ENCODE measurements around the gene TPPP2. TPM values are rescaled to one million over a fixed set of nuclear protein-coding genes. Genes with fewer than 3 reads are reported as not detected.
A peak's percentile ranks its signal among the peaks of the same experiment; 100 is the strongest.

Gene TPPP2
- total RNA-seq, 1 donor from 2014 or later: not detected

DNA sequence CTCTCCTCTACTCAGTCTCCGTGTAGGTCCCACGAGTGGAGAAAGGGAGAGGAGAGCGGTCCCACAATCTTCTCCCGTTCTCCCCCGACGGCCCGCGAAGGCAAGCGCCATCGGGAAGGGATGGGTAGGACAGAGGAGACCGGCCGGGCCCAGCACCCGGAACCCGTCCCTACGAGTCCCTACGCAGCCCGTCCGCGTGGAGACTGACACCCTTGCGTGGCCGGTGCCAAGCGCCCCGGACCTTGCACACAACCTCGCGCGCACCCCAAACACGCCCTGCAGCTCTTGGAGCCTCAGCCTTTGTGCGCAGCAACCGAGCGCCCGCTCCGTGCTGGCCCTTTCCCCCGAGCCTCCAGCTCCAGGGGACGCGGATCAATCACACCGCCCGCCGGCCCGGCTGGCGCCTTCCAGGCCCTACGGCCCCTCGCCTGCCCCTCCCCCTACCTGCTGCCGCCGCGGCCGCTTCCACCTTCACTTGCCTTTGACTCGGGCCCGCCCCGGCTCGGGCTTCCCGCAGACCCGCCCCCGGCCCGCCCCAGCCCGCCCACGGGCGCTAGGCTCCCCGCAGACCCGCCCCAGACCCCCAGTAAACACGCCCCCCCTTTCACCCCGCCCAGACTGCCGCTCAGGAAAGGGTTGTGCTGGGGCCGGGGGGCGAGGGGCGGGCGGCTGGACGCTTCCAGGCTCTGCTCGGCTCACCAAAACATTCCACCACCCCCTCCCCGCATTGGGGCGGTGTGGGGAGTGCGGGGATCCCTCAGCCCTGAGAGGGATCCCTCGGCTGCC is 5.2 kb upstream of the TPPP2 start, which contains the start of gene NDRG2:
Gene NDRG2, minus strand, starts transcription at position 477 of the 786 bp plus-strand sequence. CDS start 1,746 bp downstream, outside the sequence.
- intact Hi-C loops (cut with DNase I): loop anchor here (5.0 kb wide), 1 partner anchor 78 kb away; the partner anchor contains the start of gene TMEM253

DNA sequence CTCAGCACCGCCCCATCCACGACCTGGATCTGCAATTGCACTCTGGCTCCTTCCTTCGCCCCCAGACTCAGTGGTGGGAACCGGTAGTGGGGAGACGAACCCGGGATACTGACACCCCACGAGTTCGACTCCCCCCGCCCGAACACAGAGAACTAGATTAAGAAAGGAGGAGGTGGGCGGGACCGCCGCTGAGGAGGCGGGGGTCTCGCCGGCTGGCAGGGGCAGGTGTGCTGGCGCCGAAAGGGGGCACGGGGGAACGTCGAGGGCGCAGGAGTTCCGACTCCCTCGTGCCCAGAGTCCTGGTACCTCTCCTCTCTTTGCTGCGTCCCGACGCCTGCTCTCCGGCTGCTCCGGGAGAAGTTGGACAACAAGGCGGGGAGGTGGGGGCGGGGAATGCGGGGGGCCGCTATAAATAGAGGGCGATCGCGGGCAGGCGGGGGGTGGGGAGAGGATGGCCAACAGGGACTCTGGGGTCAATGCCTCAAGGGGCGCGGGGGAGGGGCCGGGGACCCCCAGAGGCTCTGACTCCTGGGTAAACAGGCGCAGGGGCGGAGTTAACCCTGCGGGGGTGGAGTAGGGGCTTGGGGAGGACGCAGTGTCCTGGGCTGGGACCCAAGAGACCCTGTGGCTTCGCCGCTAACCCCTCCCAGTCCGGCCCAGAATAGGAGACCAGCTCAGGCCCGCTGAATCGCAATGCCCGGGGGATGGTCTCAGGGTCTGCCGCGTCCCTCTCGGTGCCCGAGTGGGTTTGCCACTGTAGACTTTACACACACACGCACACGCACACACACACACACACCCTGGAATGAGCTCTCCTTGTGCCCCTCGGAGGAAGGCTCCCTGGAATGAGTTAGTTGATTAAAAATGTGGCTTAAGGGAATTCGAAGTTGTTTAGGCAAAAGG is 4.4 kb upstream of the TPPP2 start:
- Histone ChIP-seq H3K9me3 (no peaks in the 10 kb centered on the region), H3K36me3 (peaks cover 0 to 11% of the 10 kb centered on the region in 2 donors), H3K27ac (peak overlapping the region; percentile 99), H3K4me3 (peak overlapping the region; percentile 72 to 96), H3K4me1 (peaks cover 62% of the 10 kb centered on the region), H3K27me3 (no peaks in the 10 kb centered on the region)
- peak in 1 of 2 donors; percentile 70 for TF ChIP-seq POLR2AphosphoS5 (IDR thresholded peaks at IDR 0.05; ENCODE audit: insufficient read depth in 1 of 2, low read depth in 1 of 2)
- TF ChIP-seq, protein P1, sequence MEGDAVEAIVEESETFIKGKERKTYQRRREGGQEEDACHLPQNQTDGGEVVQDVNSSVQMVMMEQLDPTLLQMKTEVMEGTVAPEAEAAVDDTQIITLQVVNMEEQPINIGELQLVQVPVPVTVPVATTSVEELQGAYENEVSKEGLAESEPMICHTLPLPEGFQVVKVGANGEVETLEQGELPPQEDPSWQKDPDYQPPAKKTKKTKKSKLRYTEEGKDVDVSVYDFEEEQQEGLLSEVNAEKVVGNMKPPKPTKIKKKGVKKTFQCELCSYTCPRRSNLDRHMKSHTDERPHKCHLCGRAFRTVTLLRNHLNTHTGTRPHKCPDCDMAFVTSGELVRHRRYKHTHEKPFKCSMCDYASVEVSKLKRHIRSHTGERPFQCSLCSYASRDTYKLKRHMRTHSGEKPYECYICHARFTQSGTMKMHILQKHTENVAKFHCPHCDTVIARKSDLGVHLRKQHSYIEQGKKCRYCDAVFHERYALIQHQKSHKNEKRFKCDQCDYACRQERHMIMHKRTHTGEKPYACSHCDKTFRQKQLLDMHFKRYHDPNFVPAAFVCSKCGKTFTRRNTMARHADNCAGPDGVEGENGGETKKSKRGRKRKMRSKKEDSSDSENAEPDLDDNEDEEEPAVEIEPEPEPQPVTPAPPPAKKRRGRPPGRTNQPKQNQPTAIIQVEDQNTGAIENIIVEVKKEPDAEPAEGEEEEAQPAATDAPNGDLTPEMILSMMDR (IDR thresholded peaks at IDR 0.05): no peak
- intact Hi-C loops (cut with DNase I): loop anchor here (5.0 kb wide), 1 partner anchor 77 kb away; the partner anchor contains the start of gene TMEM253
- DNase-seq (ENCODE audit: extremely low spot score in 2 of 2): peak in 1 of 2 donors; percentile 94

More for the DNA sequence above, 5.2 kb upstream of the TPPP2 start, which contains the start of gene NDRG2:
- H3K27ac ChIP-seq: peak within 1 kb of the TSS; percentile 99
- no peaks in the 10 kb centered on the region for H3K27me3 ChIP-seq
- TF ChIP-seq POLR2AphosphoS5 (IDR thresholded peaks at IDR 0.05; ENCODE audit: insufficient read depth in 1 of 2, low read depth in 1 of 2): peak in 1 of 2 donors; percentile 89
- TF ChIP-seq POLR2A (IDR thresholded peaks at IDR 0.05): peak; percentile 36 to 59
- TF ChIP-seq, protein P1 (IDR thresholded peaks at IDR 0.05): peak in 1 of 3 experiments; percentile 27
- H3K4me3 ChIP-seq: peak within 1 kb of the TSS; percentile 72 to 96
- DNase-seq (ENCODE audit: extremely low spot score in 2 of 2): peak in 1 of 2 donors; percentile 89
- no peaks in the 10 kb centered on the region for H3K9me3 ChIP-seq
- peaks cover 0 to 19% of the 10 kb centered on the region in 2 donors for H3K36me3 ChIP-seq
- peaks cover 67% of the 10 kb centered on the region for H3K4me1 ChIP-seq

DNA sequence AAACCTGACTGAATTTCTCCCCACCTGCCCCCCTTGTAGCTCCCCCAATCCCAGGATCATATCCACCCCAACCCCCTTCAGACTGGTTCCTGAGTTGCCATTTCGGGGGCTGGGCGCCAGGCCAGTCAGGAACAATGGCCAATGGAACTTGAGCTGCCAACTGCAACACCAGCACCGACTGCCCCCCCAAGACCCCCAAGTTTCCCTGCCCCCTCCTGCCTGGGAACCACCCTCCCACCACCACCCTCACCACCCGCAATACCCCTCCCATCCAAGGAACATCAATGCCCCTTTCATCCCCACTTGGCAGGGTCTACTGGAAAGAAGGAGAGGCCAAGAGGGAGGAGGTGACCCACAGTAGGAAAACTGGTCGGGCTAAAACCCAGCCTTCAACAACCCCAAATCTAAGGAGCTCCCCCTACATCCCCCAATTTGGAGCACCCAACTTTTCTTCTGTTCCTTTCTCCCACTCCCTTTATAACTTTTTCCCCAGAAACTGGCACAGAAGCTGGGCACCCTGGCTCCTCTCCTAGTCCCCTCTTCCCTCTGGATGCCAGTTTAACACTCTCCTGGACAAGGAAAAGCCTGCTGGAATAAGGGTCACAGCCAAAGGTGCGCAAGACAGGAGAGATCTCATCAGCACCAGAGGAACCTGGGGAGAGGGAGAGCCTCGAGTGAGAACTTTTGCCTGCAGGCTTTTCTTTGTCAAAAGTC is 3.6 kb upstream of the TPPP2 start:
- DNase-seq (ENCODE audit: extremely low spot score in 2 of 2): peak in 1 of 2 donors; percentile 88
- Histone ChIP-seq H3K9me3 (no peaks in the 10 kb centered on the region), H3K4me1 (peaks cover 54% of the 10 kb centered on the region)

DNA sequence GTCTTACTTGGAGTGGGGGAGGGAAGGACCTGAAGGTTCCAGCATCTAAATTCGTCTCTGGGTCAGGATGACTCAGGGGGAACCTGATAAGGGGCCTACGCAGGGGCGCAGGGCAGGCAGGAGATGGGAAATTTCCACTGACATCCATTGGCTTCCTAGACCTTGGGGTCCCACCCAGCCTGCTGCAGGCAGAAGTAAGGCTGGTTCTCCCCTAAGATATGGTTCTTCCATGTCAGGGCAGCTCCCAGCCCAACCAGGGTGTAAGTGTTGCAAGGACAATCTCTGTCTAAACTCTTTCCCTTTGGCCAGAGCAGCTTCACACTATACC is 3.1 kb upstream of the TPPP2 start:
- H3K27me3 ChIP-seq: no peaks in the 10 kb centered on the region
- H3K9me3 ChIP-seq: no peaks in the 10 kb centered on the region
- H3K4me1 ChIP-seq: peaks cover 50% of the 10 kb centered on the region
- intact Hi-C loops (cut with DNase I): loop anchor here (5.0 kb wide), 1 partner anchor 75 kb away; the partner anchor contains the start of gene TMEM253
- TF ChIP-seq, protein P1 (IDR thresholded peaks at IDR 0.05): no peak
- TF ChIP-seq POLR2AphosphoS5 (IDR thresholded peaks at IDR 0.05; ENCODE audit: insufficient read depth in 1 of 2, low read depth in 1 of 2) (no peak), POLR2A (IDR thresholded peaks at IDR 0.05) (no peak)
- peaks cover 0 to 4% of the 10 kb centered on the region in 2 donors for H3K36me3 ChIP-seq
- peak in 1 of 2 donors; percentile 61 for DNase-seq (ENCODE audit: extremely low spot score in 2 of 2)
- peak overlapping the region; percentile 99 for H3K27ac ChIP-seq
- no peak overlapping the region for H3K4me3 ChIP-seq

More for the DNA sequence above, 3.6 kb upstream of the TPPP2 start:
- Histone ChIP-seq H3K27ac (peak overlapping the region; percentile 99), H3K27me3 (no peaks in the 10 kb centered on the region), H3K36me3 (peaks cover 0 to 8% of the 10 kb centered on the region in 2 donors), H3K4me3 (peak overlapping the region; percentile 72 to 96)
- TF ChIP-seq POLR2A (IDR thresholded peaks at IDR 0.05) (no peak), POLR2AphosphoS5 (IDR thresholded peaks at IDR 0.05; ENCODE audit: insufficient read depth in 1 of 2, low read depth in 1 of 2) (no peak)
- TF ChIP-seq, protein P1 (IDR thresholded peaks at IDR 0.05): no peak
- intact Hi-C loops (cut with DNase I): loop anchor here (5.0 kb wide), 1 partner anchor 76 kb away; the partner anchor contains the start of gene TMEM253
